NCI-H2227 (cell line): Measurements from ENCODE around the gene CSF2RB.

Experiments
- DNase-seq: peaks from one replicate; lab custom pipeline; 2025; ENCODE audit not compliant: unreplicated experiment; lab: John Stamatoyannopoulos, UW

CSF2RB gene

GRCh38 chr22:36918586-36919284 lies 5.3 kb downstream of the CSF2RB start:
- DNase-seq: no peak

GRCh38 chr22:36921309-36922104 lies 8.1 kb downstream of the CSF2RB start:
- DNase-seq: no peak

- no peak for DNase-seq
Observed at GRCh38 chr22:36922105-36922608, 8.7 kb downstream of the CSF2RB start.

- DNase-seq: no peak
Observed at GRCh38 chr22:36922711-36923110, 9.3 kb downstream of the CSF2RB start.

- no peak for DNase-seq
Observed at GRCh38 chr22:36923131-36923788, 9.8 kb downstream of the CSF2RB start.

- DNase-seq: no peak
Observed at GRCh38 chr22:36924151-36924698, 10.8 kb downstream of the CSF2RB start.

GRCh38 chr22:36925388-36926290 lies 12.2 kb downstream of the CSF2RB start:
- no peak for DNase-seq

GRCh38 chr22:36926309-36926708 lies 12.9 kb downstream of the CSF2RB start:
- DNase-seq: no peak

- no peak for DNase-seq
Observed at GRCh38 chr22:36926721-36927435, 13.4 kb downstream of the CSF2RB start.

GRCh38 chr22:36927671-36928070 lies 14.2 kb downstream of the CSF2RB start:
- no peak for DNase-seq

- no peak for DNase-seq
Observed at GRCh38 chr22:36928196-36928595, 14.8 kb downstream of the CSF2RB start.

- no peak for DNase-seq
Observed at GRCh38 chr22:36928786-36929535, 15.5 kb downstream of the CSF2RB start.

- no peak for DNase-seq
Observed at GRCh38 chr22:36929621-36930020, 16.2 kb downstream of the CSF2RB start.

- DNase-seq: no peak
Observed at GRCh38 chr22:36930041-36930935, 16.9 kb downstream of the CSF2RB start.

- DNase-seq: no peak
Observed at GRCh38 chr22:36931446-36931845, 18.0 kb downstream of the CSF2RB start.

GRCh38 chr22:36933629-36934417 lies 20.4 kb downstream of the CSF2RB start:
- DNase-seq: no peak
